GM19468 (cell line): Measurements from ENCODE around the gene NOL4L.

Source experiments
- ATAC-seq: cut with Tn5 transposase; IDR thresholded peaks from one replicate; pipeline ENCODE4 v1.9.1; 2021; ENCODE audit warnings: mild to moderate bottlenecking, moderate library complexity, moderate number of reproducible peaks; ENCODE audit not compliant: unreplicated experiment; ENCODE audit errors: extremely low read depth

Gene NOL4L

DNA sequence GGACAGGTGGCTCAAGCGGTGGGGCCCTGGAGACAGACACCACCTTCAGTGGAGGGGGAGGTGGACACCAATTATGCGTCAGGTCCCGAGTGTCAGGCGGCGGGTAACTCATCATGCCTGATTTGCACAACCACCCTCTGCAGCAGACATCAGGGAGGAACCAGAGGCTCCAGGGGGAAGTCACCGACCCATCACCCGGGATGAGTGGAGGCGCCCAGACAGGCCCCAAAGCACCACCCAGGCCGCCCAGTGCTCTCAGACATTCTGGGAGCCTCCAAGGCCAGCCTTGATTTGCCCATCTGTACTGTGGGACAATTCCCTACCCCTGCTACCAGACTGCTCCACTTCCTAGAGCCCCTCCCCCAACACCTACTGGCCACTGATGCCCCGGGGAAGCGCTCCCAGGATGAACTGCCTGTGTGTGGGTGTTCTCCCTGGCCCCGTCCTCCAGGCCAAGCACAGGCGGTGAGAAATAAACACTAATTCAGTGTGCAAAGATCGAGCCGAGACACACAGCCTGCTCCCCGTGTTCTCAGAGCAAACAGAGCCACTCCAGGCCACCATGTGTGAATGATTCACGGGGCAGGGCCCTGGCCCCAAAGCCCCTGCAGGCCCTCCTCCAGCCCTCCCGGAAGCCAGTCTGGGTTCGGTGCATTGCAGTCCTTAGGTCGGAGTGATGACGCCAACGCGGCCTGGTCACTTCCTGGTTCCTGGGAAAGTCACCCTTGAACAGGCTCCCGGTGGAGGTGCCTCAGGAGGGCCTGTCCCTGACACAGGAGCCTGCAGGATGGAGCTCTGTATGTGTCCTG, 119.8 kb downstream of the NOL4L start:
- no peak for ATAC-seq

DNA sequence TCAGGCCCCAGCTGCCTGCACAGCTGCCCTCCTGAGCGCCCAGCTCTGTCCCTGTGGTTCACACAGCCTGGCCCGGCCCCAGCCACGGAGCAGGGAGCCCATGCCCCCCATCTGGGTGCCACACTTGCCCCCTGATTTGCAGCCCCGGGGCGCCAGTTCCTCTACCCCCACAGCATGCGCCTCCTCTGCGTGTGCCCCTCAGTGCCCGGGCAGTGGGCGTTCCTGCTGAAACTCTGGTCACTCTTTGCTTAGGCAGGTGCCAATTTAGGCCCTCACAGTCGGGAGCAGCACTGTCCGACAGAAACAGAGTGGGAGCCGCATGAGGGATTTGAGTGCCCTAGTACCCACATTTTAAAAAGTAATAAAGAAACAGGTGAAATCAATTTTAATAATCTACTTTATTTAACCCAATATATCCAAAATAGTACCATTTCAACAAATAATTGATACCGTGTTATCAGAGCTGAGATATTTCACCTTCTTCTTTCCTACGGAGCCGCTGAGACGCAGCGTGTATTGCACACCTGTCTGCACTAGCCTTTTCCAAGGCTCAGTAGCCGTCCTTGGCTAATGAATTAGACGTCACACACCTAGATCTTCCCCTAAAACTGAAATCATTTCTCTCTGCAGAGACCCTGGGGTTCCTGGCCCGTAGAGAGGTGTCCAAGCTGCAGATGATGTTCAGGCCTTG, 120.6 kb downstream of the NOL4L start:
- no peak for ATAC-seq

DNA sequence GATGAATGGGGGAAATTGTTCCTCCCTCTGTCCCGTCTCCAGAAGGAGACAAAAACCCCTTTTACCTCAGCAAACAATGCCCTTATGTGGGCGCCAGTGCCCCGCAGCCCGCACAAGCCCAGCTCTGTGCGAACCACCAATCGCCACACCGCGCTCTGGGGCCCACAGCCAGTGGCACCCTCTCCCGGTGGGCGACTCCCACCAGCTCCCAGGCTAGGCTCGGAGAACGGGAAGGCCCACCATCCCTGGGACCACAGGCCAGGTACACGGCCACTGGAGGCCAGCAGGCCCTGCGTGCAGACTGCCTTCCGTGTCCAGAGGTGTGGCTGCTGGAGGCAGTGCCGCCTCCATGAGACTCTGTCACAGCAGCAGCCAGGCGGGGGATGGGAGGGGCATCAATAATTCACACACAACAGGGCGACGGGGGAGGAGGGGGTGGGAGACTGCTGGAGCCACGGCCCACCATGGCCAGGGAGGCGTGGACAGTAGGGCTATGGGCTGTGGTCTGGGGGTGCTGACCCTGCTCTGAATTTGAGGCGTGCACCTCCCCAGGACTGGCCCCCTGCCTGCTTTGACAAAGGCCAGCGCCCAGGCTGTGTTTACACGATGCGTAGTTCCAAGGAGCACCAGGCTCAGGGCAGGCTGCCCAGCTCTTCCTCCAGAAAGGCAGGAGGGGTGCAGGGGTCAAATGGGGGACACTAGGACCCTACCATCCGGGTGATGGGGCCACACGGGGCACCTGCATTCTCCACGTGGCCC, 121.3 kb downstream of the NOL4L start:
- ATAC-seq, result no peak

DNA sequence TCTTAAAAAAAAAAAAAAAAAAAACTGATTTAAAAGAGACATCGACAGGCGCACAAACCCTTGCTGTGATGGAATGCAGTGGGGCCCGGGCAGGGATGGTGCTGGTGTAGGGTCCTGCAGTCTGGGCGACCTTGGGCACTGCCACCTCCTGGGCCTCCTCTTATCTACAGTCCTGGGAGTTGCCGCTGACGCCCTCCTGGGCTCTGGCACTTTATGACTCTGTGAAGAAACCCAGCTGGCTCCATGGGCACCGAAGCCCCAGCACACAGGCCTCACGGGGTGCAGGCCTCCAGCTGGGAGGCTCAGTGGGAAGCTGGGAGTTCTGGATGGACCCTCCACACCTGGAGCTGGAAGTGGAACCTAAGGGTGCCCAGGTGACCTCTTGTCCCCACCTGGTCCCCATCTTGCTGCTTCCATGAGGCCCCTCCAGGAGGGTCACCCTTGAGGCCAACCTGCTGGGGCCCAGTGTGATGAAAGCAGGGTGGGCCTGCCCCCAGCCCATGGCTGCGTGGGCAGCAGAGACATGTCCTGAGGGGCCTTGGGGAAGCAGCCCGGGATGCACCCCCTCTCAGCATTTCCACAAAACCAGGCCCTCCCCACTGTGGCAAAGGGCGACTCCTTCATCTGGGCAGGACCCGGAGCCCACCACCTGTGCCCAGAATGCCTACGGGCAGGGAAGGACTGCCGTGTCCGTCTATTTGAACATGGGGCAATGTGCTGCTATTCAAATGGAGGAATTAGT, 122.1 kb downstream of the NOL4L start:
- ATAC-seq, result no peak

DNA sequence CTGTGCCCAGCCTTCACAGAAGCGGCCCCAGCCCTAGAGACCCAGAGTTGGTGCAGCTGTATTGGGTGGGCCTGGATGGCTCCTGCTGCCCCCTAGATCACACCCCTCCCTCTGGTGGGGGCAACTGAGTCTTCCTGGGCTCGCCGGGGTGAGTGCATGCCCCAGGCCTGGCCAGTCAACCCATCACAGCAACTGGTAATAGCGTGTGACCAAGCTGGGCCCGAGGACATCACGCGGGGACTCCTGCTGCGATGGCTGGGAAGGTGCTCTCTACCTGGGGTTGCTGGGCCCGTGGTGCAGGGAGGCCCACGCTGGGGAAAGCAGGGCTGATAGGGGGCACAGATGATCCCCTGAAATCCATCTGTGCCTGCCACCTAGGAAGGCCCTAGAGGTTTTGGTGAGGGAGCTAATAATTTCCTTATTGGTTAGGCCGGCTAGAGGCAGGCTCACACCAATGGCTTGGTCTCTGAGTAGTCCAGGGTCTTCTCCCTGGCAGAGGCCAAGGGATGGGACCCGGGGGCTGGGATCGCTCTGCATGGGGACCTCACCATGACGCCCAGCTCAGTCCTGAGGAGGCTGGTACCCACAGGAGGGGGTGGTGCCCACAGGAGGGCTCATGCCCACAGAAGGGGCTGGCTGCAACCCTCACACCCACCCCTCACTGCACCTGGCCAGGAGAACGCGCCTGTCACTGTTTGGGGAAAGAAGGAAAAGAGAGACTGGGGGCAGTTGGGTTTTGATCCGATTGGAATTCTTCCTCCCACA, 123.1 kb downstream of the NOL4L start:
- ATAC-seq, result no peak

DNA sequence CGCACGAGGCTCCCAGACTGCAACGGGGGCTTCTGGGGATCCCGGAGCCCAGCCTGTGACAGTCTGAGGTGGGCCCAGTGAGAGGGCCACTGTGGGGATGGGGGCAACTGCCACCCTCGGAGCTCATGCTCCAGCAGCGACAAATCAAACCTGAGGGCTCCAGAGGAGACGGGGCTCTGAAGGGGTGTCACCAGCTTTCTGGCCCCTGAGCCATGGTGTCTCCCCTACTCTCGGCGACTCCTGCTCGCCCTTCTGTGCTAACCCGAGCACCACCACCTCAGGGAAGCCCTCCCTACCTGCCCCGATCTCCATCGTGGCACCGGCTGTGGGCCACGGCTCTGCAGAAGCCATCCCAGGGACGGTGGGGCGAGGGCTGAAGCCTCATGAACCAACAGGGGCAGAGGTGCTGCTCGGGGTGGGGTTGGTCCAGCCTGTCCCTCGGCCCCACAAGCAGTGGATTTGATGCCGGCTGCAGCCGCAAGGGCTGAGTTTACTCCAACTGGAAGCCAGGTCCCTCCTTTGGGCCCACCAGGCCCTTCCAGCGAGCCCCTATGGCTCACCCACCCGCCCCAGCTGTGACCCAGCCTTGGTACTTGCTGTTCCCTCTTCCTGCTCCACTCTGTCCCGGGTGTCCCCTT, 124.3 kb downstream of the NOL4L start:
- ATAC-seq, result no peak

DNA sequence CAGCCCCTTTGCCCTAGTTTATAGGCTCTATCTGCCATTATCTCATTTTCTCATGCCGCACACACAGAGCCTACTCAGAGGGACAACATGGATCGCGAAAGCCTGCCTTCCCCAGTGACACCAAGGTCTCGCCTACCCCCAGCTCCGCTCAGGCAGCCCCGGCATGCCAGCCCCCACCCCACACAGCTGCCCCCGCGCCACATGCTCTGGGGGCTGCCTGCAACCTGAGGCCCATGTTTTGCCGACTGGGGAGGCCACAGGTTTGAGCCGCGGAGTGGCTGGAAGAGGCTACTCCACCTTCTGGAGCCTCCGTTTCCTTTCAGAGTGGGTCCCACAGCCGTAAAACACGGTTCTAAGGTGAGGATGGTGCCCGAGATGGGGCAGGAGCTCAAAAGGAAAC, 124.9 kb downstream of the NOL4L start:
- ATAC-seq, result no peak

DNA sequence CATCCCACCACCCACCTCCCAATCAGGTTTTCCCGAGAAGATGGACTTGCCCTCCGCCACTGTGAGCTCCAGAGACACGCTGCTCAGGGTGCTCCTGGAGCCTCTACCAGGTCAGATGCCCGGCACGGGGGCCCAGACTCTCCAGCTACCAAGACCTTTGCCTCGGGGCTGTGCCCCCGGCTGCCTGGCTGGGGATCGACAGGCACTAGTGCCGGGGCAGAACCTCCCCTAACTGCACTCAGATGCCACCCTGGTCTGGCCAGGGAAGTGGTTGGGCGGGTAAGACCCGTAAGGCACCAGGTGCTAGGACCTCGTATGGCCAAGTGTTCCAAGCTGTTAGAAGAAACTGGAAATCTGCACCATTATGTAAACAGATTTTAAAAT, 126.3 kb downstream of the NOL4L start:
- ATAC-seq, result no peak

DNA sequence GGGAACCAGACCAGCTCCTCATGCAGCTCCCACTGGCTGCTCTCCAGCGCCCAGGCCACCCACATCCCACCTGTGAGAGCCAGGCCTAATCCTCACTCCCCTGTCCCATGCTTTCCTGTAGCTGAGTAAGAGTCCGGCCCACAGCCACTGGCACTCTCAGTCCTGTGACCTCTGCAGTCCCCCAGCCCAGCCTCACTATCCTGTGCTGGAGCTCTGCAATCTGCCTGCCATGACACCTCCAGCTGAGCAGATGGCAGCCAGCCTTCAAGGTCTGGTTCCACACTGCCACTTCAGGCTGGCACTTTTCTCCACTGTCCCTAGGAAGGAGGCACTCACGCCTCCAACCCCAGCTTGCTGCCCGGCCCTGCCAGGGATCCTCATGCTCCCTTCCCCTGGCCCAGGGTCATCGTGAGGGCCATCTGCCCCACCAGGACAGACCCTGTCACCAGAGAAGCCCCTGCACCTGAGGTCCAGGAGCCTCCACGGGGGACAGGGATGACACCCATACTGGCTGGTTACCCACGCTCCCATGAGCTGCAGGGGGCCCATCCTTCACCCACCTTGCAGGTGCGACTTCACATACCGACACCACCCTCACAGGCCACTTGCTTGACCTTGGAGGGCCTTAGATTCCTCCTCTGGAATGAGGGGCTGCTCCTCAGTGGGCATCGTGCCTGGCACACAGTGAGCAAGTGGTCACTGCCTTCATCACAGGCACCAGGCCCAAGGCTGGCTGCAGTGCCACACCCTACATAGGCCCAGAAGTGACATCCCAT, 126.9 kb downstream of the NOL4L start:
- ATAC-seq, result no peak

DNA sequence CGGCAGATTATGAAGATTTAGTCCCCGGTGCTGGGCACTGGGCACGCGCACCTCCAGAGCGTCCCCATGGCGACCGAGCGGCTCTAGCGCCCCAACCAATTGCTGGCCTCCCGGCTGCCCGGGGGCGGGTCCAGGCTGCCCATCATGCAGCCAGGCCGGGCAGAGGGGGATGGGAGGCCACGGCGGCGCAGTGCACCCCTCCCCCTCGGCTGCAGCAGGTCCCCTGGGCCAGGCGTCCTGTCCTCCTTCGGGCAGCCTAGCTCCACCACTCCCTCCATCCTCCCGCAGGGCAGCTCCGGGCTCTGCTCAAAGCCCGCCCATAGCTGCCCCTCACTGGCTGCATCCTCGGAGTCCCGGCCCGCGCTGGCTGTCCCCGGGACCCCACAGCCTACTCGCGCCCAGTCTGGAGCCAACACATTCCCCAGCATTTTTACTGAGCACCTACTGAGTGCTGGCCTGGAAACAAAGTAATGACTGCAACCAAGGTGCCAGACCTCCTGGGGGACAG, 127.6 kb downstream of the NOL4L start:
- ATAC-seq, result no peak

DNA sequence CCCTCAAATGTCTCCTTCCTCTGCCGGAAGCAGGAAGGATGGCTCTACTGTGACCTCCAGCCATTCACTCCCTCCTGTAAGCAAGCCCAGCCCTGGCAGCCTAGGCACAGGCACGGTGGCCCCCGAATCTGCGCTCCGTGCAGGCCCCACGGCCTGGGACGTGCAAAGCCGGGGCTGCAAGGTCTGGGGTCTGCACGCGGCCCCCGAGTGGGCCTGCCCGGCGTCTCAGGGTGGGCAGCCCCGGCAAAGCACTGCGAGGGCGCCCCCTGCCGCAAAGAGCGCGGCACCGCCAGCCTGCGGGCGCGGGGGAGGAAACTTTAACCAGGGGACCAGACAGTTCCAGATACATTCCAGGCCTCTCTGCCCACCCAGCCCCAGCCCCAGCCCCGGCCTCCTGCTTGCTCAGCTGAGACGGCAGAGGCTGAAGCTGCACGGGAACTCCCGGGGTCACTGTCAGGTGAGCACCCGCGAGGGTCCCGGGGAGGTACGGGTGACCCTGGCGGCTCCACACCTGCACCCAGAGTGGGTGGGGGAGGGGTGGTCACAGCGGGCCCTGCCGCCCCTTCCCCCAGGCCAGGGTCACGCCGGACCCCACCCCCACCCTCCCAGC, 128.2 kb downstream of the NOL4L start:
- no peak for ATAC-seq

DNA sequence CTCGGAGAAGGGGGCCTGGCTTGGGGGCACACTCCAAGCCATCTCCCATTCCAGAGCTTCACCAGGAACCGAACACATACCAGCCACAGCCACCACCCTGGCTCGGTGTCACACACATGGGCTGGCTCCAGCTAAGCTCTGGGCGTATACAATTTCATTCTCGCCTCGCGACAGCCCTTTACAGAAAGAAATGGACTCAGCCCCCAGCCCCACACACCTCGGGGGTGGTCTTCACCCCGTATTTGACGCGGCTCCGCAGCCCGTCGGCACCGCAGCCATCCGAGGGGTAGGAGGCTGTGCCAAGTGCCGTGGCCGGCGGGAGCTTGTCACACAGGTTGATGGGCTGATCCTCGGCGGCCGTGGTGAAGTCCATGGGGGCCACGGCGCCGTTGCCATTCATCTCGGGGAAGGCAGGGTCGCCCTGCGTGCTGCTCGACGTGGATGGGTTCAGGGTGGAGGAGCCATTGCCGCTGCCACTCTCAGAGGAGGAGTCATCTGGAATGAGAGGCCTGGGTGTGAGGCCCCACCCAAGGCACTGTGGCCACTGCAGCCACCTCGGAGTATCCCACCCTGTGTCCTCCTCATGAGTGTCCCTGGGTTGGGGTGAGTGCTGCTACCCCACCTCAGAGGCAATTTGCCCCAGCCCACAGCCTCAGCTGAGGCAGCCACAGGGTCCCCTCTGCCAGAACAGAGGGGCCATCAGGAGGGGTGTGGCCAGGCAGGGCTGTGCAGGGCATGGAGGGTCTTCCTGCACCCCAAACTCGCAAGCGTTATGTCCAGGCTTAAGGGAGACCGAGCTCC, 129.0 kb downstream of the NOL4L start:
- ATAC-seq, result no peak

DNA sequence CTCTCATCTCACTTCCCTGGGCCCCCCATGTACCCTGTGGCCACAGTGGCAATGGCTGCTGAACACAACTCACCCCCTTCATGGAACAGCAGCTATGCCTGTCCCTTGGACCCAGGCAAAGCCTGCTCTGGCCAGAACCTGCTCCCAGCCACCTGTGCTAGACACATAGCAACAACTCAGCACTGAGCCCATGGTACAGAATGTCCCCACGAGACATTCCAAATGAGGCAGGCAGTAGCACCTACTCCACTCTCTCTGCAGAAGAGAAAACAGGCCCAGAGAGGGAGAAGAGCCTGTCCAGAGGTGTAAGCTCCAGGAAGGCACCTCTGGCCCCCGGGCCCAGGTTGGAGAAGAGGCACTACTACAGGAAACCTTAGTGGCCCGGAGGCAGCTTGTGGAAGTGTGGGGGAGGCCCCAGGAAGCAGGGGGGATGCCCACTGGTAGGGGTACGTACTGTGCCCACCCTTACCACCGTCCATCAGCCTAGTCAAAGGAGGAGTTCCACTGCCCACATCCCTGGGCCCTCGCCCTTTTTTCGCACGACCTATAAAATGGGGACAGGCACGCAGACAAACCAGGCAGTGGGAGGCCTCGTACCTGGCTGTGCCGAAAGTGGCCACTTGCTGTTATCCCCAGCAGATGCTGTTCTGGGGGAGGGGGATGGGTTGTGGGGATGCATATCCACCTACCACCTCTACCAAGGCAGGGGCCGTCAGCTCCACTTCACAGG, 129.8 kb downstream of the NOL4L start:
- ATAC-seq, result no peak

DNA sequence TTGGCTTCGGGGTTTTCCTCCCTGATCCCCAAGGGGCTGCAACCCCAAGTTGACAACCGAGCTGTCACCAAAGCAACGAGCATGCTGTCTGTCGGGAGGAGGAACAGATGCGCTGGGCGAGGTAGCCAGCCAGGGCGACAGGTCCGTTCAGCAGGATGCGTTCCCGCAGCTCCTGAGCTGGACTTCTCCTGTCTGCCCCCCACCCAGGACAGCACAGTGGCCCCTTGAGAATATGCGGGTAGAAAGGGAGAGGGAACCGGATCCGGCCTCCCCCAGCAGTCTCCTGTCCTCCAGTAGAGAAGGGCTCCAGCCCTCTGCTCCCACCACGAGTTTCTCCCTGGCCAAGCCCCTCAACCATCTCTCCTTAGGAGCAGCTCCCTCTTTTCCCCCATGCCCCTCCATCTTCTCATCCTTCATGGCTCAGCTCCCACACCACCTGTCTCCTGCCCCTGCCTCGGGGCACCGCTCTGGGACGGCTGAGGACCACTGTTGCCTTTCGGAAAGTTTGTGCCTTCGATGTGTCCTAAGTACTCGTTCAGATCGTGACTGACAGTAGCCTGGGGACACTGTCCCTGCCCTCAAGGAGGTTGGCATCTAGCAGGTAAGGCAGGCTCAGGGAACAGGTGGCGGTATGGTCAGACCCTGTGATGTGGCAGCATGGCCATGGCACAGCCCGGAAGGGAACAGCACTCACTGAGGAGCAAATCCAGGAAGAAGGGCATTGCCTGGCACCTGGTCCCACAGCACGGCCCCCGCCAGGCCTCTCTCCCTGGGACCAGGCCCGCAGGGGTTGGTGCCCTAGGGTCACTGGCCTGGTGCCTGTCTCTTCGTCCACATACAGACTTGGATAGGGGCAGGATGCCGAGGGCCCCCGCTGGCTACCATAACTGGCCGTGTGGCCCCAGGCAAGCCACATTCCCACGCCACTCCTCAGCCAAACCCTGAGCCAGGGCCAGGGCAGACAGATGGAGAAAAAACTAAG, 130.7 kb downstream of the NOL4L start:
- no peak for ATAC-seq

DNA sequence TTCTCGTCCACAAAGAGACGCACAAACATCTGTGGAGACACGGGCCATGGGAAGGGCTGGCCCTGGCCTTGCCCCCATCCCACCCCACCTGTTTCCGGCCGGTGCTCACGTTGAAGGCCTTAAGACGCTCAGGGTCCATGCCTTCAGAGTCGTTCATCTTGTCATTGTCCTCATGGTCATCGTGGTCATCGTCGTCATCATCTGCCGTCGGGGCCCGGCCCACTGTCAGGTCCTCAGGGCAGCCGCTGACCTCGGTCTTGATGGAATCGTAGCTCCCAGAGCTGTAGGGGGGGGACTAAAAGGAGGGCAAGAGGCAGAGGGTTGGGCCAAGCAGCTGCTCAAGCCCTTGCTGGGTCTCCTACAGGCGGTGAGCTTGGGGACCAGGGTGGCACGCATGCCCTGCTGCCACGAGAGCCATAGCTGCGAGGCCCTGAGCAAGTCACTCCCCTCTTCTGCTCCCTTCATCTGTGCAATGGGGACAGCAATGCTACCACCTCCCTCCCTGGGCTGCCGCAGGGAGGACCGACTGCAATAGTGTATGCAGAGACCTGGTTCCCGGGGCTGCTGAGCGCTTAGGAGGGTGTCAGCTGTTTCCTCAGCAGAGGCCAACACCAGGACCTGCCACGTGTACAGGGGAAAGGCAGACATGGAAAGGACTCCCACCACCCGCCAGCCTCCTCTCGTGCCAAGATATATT, 131.5 kb downstream of the NOL4L start:
- ATAC-seq, result no peak
